H1 (cell line): ENCODE results near the gene BOLA2B. TPM values are rescaled to one million over a fixed set of nuclear protein-coding genes. Genes with fewer than 3 reads are reported as not detected.

Source experiments
- CTCF ChIA-PET: fragments of 300-600 bp; sonication (Branson Sonifier 250); formaldehyde crosslinking; loops from one replicate; lab custom pipeline; 2021; ENCODE audit not compliant: partially characterized antibody; lab: Charles Lee
- POLR2A ChIA-PET: fragments of 300-600 bp; sonication (Branson Sonifier 250); formaldehyde crosslinking; loops from one replicate; lab custom pipeline; 2021; ENCODE audit warnings: inconsistent platforms; ENCODE audit not compliant: partially characterized antibody; lab: Charles Lee
- DNase-seq, 2 experiments: peaks; one replicate each; pipeline versions ENCODE4 v3.0.0 to v3.0.0-alpha.2; 2010 to 2022; ENCODE audit warnings: low spot score in 2 of 2, low read depth in 1 of 2, mixed read lengths in 1 of 2
- FAIRE-seq: peaks from 2 replicates; lab custom pipeline; 2011; peaks lifted over from hg19 to GRCh38; lab: Jason Lieb, UNC
- H2AFZ ChIP-seq: 2 replicates; pipeline ENCODE4 v1.8.1; 2012; ENCODE audit warnings: low read length, inconsistent platforms
- H2AK5ac ChIP-seq: 2 replicates; pipeline ENCODE4 v1.6.1; 2013; ENCODE audit warnings: low read depth, low read length
- H2BK120ac ChIP-seq: replicated peaks from 2 replicates; pipeline ENCODE3; 2013; ENCODE audit warnings: low read depth, low read length, inconsistent platforms
- H2BK12ac ChIP-seq: 2 replicates; pipeline ENCODE4 v1.6.1; 2013; ENCODE audit warnings: low read depth, low read length
- H2BK15ac ChIP-seq: 2 replicates; pipeline ENCODE4 v1.6.1; 2013; ENCODE audit warnings: low read length
- H2BK20ac ChIP-seq: 2 replicates; pipeline ENCODE4 v1.6.1; 2013; ENCODE audit warnings: low read length
- H2BK5ac ChIP-seq: 2 replicates; pipeline ENCODE4 v1.6.1; 2013; ENCODE audit warnings: low read depth, low read length
- H3K14ac ChIP-seq: 2 replicates; pipeline ENCODE4 v1.6.1; 2013; ENCODE audit warnings: inconsistent platforms; ENCODE audit not compliant: insufficient read length
- H3K18ac ChIP-seq: 2 replicates; pipeline ENCODE4 v1.6.1; 2013; ENCODE audit warnings: low read length; ENCODE audit errors: extremely low read depth
- H3K23ac ChIP-seq: 2 replicates; pipeline ENCODE4 v1.6.1; 2013; ENCODE audit warnings: inconsistent platforms; ENCODE audit not compliant: insufficient read length
- H3K23me2 ChIP-seq: 2 replicates; pipeline ENCODE4 v1.6.1; 2013; ENCODE audit warnings: low read depth, low read length
- H3K27ac ChIP-seq: 2 replicates; pipeline ENCODE4 v1.6.1; 2011; ENCODE audit warnings: low read depth, low read length, inconsistent platforms
- H3K27me3 ChIP-seq, 4 experiments: replicated peaks in 1 of 4; 1 replicate in 1 of 4; 2 replicates in 3 of 4; pipeline versions ENCODE4 v1.6.1 to v1.8.1; 2011 to 2013; ENCODE audit warnings: low read length in 3 of 4, mild to moderate bottlenecking in 3 of 4, inconsistent platforms in 2 of 4, mixed read lengths in 2 of 4, moderate library complexity in 1 of 4; ENCODE audit not compliant: control insufficient read depth in 3 of 4, insufficient read depth in 3 of 4; ENCODE audit errors: extremely low read depth in 1 of 4
- H3K36me3 ChIP-seq, 4 experiments: 2 replicates each; pipeline versions ENCODE4 v1.6.1 to v1.8.1; 2011 to 2013; ENCODE audit warnings: mild to moderate bottlenecking in 4 of 4, low read length in 3 of 4, moderate library complexity in 2 of 4, control low read depth in 1 of 4, inconsistent platforms in 1 of 4; ENCODE audit not compliant: insufficient read depth in 4 of 4, control insufficient read depth in 2 of 4
- H3K4ac ChIP-seq: replicated peaks from 2 replicates; pipeline ENCODE3; 2013; ENCODE audit warnings: low read length, low read depth, mixed read lengths, inconsistent platforms; ENCODE audit not compliant: insufficient read length
- H3K4me1 ChIP-seq, 4 experiments: replicated peaks in 1 of 4; 1 replicate in 1 of 4; 2 replicates in 3 of 4; pipeline versions ENCODE4 v1.6.1 to v1.8.1; 2011 to 2013; ENCODE audit warnings: low read length in 3 of 4, inconsistent platforms in 2 of 4, mixed read lengths in 1 of 4; ENCODE audit not compliant: insufficient read depth in 4 of 4, control insufficient read depth in 3 of 4
- H3K4me2 ChIP-seq, 2 experiments: 2 replicates each; pipeline versions ENCODE4 v1.6.1 to v1.8.1; 2011 to 2013; ENCODE audit warnings: low read depth in 2 of 2, low read length in 2 of 2, control low read depth in 1 of 2, inconsistent platforms in 1 of 2, mild to moderate bottlenecking in 1 of 2; ENCODE audit not compliant: insufficient read depth in 1 of 2
- H3K4me3 ChIP-seq, 4 experiments: fragments of 200-600, 300-600 bp in 1 of 4; sonication (generic), shearing (Covaris generic), sonication (Bioruptor Twin) in 1 of 4; 2 replicates each; pipeline versions ENCODE4 v1.5.1 to v1.8.1; 2011 to 2016; ENCODE audit warnings: low read length in 4 of 4, low read depth in 3 of 4, control low read depth in 2 of 4, inconsistent platforms in 2 of 4, mild to moderate bottlenecking in 2 of 4, mixed read lengths in 1 of 4, moderate library complexity in 1 of 4; ENCODE audit not compliant: insufficient read depth in 2 of 4; ENCODE audit errors: extremely low read depth in 1 of 4
- H3K56ac ChIP-seq: replicated peaks from 2 replicates; pipeline ENCODE3; 2013; ENCODE audit warnings: low read depth, mild to moderate bottlenecking, mixed read lengths, low read length, inconsistent platforms; ENCODE audit not compliant: insufficient read length
- H3K79me1 ChIP-seq: 2 replicates; pipeline ENCODE4 v1.6.1; 2013; ENCODE audit warnings: low read depth, low read length, control low read depth
- H3K79me2 ChIP-seq, 2 experiments: 2 replicates each; pipeline versions ENCODE4 v1.6.1 to v1.8.1; 2012 to 2013; ENCODE audit warnings: low read length in 2 of 2, mild to moderate bottlenecking in 2 of 2, inconsistent platforms in 1 of 2; ENCODE audit not compliant: insufficient read depth in 2 of 2, control insufficient read depth in 1 of 2
- H3K9ac ChIP-seq, 4 experiments: replicated peaks in 1 of 4; 1 replicate in 1 of 4; 2 replicates in 3 of 4; pipeline versions ENCODE4 v1.6.1 to v1.8.1; 2011 to 2013; ENCODE audit warnings: low read depth in 3 of 4, low read length in 3 of 4, control low read depth in 2 of 4, mild to moderate bottlenecking in 2 of 4, moderate library complexity in 2 of 4, inconsistent platforms in 1 of 4; ENCODE audit errors: extremely low read depth in 1 of 4
- H3K9me3 ChIP-seq, 2 experiments: 2 replicates each; pipeline versions ENCODE4 v1.6.1 to v1.8.1; 2012 to 2013; ENCODE audit warnings: mild to moderate bottlenecking in 2 of 2, moderate library complexity in 2 of 2, control low read depth in 1 of 2, inconsistent platforms in 1 of 2, low read depth in 1 of 2, low read length in 1 of 2, mixed read lengths in 1 of 2; ENCODE audit not compliant: insufficient read depth in 2 of 2
- H4K20me1 ChIP-seq, 2 experiments: replicated peaks in 1 of 2; 2 replicates each; pipeline versions ENCODE3 to v1.8.1; 2011 to 2013; ENCODE audit warnings: inconsistent platforms in 2 of 2, low read length in 2 of 2, mild to moderate bottlenecking in 1 of 2; ENCODE audit not compliant: insufficient read depth in 2 of 2, control insufficient read depth in 1 of 2
- H4K5ac ChIP-seq: 2 replicates; pipeline ENCODE4 v1.6.1; 2013; ENCODE audit warnings: low read length, low read depth, mixed read lengths, inconsistent platforms; ENCODE audit not compliant: insufficient read length
- H4K8ac ChIP-seq: 2 replicates; pipeline ENCODE4 v1.8.0; 2013; ENCODE audit warnings: mild to moderate bottlenecking, moderate library complexity, low read length, inconsistent platforms; ENCODE audit not compliant: insufficient read depth; ENCODE audit errors: extremely low read depth
- H4K91ac ChIP-seq: replicated peaks from 2 replicates; pipeline ENCODE3; 2013; ENCODE audit warnings: low read length, mixed read lengths, inconsistent platforms; ENCODE audit not compliant: insufficient read length
- CHD1 ChIP-seq: IDR thresholded peaks from 2 replicates; pipeline ENCODE4 v1.6.1; 2012; ENCODE audit warnings: low read depth, low read length, improper control_type of control experiment
- GABPA ChIP-seq: IDR thresholded peaks from 2 replicates; pipeline ENCODE4 v1.6.1; 2011; ENCODE audit warnings: mild to moderate bottlenecking, low read length, moderate library complexity, borderline replicate concordance; ENCODE audit not compliant: insufficient read depth
- KDM1A ChIP-seq: fragments of 200-600, 300-600 bp; sonication (generic); IDR thresholded peaks from 2 replicates; pipeline ENCODE4 v1.7.1; 2016; ENCODE audit warnings: mild to moderate bottlenecking, low read length, borderline replicate concordance
- KDM5A ChIP-seq: fragments of 200-600 bp; IDR thresholded peaks from 2 replicates; pipeline ENCODE4 v1.7.1; 2012; ENCODE audit warnings: mild to moderate bottlenecking, low read length, inconsistent platforms, mixed read lengths
- MAFK ChIP-seq: IDR thresholded peaks from 2 replicates; pipeline ENCODE4 v1.6.1; 2012; ENCODE audit warnings: low read depth, mild to moderate bottlenecking, improper control_type of control experiment, low read length
- NANOG ChIP-seq: IDR thresholded peaks from 2 replicates; pipeline ENCODE4 v1.6.1; 2011; ENCODE audit warnings: low read length, low read depth, mild to moderate bottlenecking, inconsistent platforms; ENCODE audit not compliant: insufficient read depth, poor library complexity, severe bottlenecking
- POU5F1 ChIP-seq: IDR thresholded peaks from 2 replicates; pipeline ENCODE4 v1.6.1; 2011; ENCODE audit warnings: low read depth, mild to moderate bottlenecking, low read length, moderate library complexity
- RXRA ChIP-seq: IDR thresholded peaks from 2 replicates; pipeline ENCODE4 v1.6.1; 2011; ENCODE audit warnings: low read depth, mild to moderate bottlenecking, low read length, moderate library complexity; ENCODE audit not compliant: insufficient read depth
- SIX5 ChIP-seq: IDR thresholded peaks from 2 replicates; pipeline ENCODE4 v1.6.1; 2011; ENCODE audit warnings: mild to moderate bottlenecking, low read depth, low read length
- TAF1 ChIP-seq: IDR thresholded peaks from 2 replicates; pipeline ENCODE4 v1.6.1; 2011; ENCODE audit warnings: mild to moderate bottlenecking, low read depth, low read length
- TBP ChIP-seq: IDR thresholded peaks from 2 replicates; pipeline ENCODE4 v1.6.1; 2011; ENCODE audit warnings: low read depth, low read length, improper control_type of control experiment
- WGBS, 2 experiments: shearing (Covaris generic) in 1 of 2; methylation state at CpG; one replicate each; pipeline versions ENCODE4 v1.1.6 to v1.1.7; 2013 to 2015; ENCODE audit warnings: low lambda C conversion rate in 2 of 2, mixed read lengths in 2 of 2, inconsistent platforms in 1 of 2, low coverage in 1 of 2, missing lambda C conversion rate in 1 of 2; ENCODE audit not compliant: insufficient replicate concordance in 2 of 2, insufficient coverage in 1 of 2, insufficient read length in 1 of 2; ENCODE audit errors: extremely low coverage in 1 of 2, missing lambda C conversion rate in 1 of 2; 5-methylcytosine and 5-hydroxymethylcytosine counted together
- polyA plus RNA-seq, 7 experiments: library from polyadenylated mRNA; depleted of rRNA in 3 of 7; stranded (reverse) in 5 of 7; unstranded in 2 of 7; fragments of >200 nt in 5 of 7; fragments of 200-250 nt in 2 of 7; gene quantifications; 1 replicate in 5 of 7; 2 replicates in 1 of 7; 4 replicates in 1 of 7; pipeline versions ENCODE4 v1.2.1 to v1.2.3, GENCODE V29; 2011 to 2013; ENCODE audit warnings: missing spikeins in 2 of 7, mixed read lengths in 2 of 7
- total RNA-seq: library from RNA; stranded (reverse); fragmentation: NEBNext Ultra II Directional; extraction: Animal tissue kit (Norgen Biotek cat#: 25700); gene quantifications from 2 replicates; pipeline ENCODE4 v1.2.1, GENCODE V29; 2021

Gene BOLA2B
- total and polyA plus RNA-seq, 2 of the 8 experiments (the other 6 are each of a cell fraction or from before 2014, with no cell fraction given), result 208 to 872 TPM

DNA sequence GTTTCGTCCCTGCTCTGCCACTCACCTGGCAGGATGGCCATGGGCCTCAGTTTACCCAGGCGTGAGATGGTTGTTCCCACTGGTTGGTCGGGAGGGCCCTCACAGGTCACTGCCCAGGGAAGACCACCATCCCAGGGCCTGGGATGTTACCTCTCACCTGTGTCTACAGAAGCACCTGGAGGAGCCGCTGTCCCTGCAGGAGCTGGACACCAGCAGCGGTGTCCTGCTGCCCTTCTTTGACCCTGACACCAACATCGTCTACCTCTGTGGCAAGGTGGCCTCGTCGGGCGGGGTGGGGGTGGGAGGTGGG, 6.0 kb downstream of the BOLA2B start:
- Histone ChIP-seq H2BK20ac (no peak overlapping the region), H2BK5ac (no peak overlapping the region), H3K36me3 (no peaks in the 10 kb centered on the region), H4K5ac (peak overlapping the region; percentile 44), H3K56ac (no peak overlapping the region), H3K9ac (no peak overlapping the region), H3K14ac (no peak overlapping the region), H2AK5ac (no peak overlapping the region), H3K4me1 (peaks cover 0 to 11% (median 4%) of the 10 kb centered on the region in 4 experiments; a peak in 4 of 7 replicates), H2AFZ (no peak overlapping the region), H3K23me2 (peaks cover 7% of the 10 kb centered on the region; the same call in 1 of the 2 replicates), H3K79me2 (no peaks in the 10 kb centered on the region), H4K20me1 (peaks cover 7 to 8% of the 10 kb centered on the region in 2 experiments), H2BK15ac (no peak overlapping the region), H3K79me1 (no peaks in the 10 kb centered on the region), H4K8ac (no peak overlapping the region), H3K18ac (no peak overlapping the region), H3K23ac (no peak overlapping the region), H3K4me3 (no peak overlapping the region), H3K4me2 (no peak overlapping the region), H3K4ac (no peak overlapping the region), H3K9me3 (no peaks in the 10 kb centered on the region), H2BK120ac (no peak overlapping the region), H3K27ac (no peak overlapping the region), H2BK12ac (no peak overlapping the region), H3K27me3 (peaks cover 0 to 12% (median 5%) of the 10 kb centered on the region in 4 experiments; a peak in 3 of 7 replicates), H4K91ac (no peak overlapping the region)
- FAIRE-seq (no peak), DNase-seq (no peak)
- CTCF ChIA-PET, result interaction anchor here (0.6 to 4.4 kb wide), 7 partner anchors 12 to 996 kb away, joined by 3 to 21 read pairs (median 4); partner anchors contain the start of gene GDPD3
- WGBS, 2 experiments, result 88% methylated on average over 9 of the region's 9 CpGs; no CpG with 5 or more reads in 1 of the 2 experiments
- POLR2A ChIA-PET, result no interaction called here
- TF ChIP-seq POU5F1, result no peak
- TF ChIP-seq CHD1, result no peak
- no peak for TF ChIP-seq KDM1A
- TF ChIP-seq NANOG, result no peak
- no peak for TF ChIP-seq GABPA
- TF ChIP-seq RXRA, result no peak
- no peak for TF ChIP-seq TAF1
- no peak for TF ChIP-seq SIX5
- TF ChIP-seq MAFK, result no peak
- no peak for TF ChIP-seq KDM5A
- no peak for TF ChIP-seq TBP
